ENCODE data around the gene ANKRD33B. TPM values are rescaled to one million over a fixed set of nuclear protein-coding genes. Genes with fewer than 3 reads are reported as not detected.

Gene ANKRD33B
- total RNA-seq, 1 experiment from 2014 or later = 10.9 TPM

DNA sequence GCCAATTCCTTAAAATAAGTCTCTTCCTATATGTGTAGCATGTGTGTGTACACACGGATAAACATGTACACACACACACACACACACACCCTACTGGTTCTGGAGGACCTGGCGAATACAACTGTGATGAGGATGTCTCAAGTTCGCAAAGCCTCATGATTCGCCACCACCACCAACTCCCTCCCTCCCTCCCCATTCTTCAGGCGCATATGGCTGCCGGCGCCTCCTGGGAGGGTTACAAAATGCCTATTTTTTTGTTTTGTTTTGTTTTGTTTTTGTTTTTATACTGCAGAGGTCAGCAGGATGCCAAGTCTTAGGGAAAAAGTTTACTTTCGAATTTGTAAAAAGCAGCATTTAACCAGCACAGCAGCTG lies 109.1 kb downstream of the ANKRD33B start (continued):
- TF ChIP-seq POLR2AphosphoS5 (IDR thresholded peaks at IDR 0.05; ENCODE audit: low read depth, low read length) (no peak), TCF7L2 (IDR thresholded peaks at IDR 0.05; ENCODE audit: borderline replicate concordance, extremely low read depth, insufficient read depth, insufficient read length) (no peak), POLR2A (IDR thresholded peaks at IDR 0.05; ENCODE audit: borderline replicate concordance, extremely low read depth, insufficient read depth, insufficient read length) (no peak)

DNA sequence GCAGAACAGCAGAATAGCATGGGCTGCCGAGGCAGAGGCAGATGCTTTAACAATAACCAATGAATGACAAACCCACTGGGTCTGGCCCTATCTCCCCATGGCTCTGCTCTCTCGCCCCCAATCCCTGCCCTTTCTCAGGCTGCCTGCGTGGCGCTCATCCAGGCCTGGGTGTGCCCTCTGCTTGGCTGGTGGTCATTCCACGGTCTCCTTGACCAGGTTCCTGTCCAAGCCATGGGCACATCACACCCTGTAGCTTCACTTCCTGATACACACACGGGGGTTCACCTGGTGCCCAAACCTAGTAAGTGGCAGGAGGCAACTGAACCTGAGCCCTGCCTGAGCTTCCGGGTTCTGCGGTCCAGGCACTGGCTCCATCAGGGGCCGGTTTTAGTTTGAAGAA lies 109.5 kb downstream of the ANKRD33B start:
- Histone ChIP-seq H3K9ac (ENCODE audit: low read length) (no peak overlapping the region), H3K79me2 (ENCODE audit: insufficient read depth, low read length) (no peaks in the 10 kb centered on the region), H3K9me2 (ENCODE audit: insufficient read depth) (no peaks in the 10 kb centered on the region), H3K36me3 (ENCODE audit: control insufficient read depth in 1 of 2, insufficient read depth in 2 of 2, low read length in 2 of 2) (no peaks in the 10 kb centered on the region), H3K27me3 (ENCODE audit: insufficient read depth, low read length) (no peaks in the 10 kb centered on the region), H3K4me3 (replicated peaks in 1 of 2; ENCODE audit: low read depth in 1 of 2, low read length in 2 of 2) (no peak overlapping the region), H3K27ac (ENCODE audit: low read depth, low read length) (no peak overlapping the region), H3K4me2 (ENCODE audit: low read length) (no peak overlapping the region), H4K20me1 (ENCODE audit: insufficient read depth) (no peaks in the 10 kb centered on the region), H3K9me3 (ENCODE audit: control insufficient read depth in 1 of 2, insufficient read depth in 1 of 2, low read depth in 1 of 2, low read length in 2 of 2) (no peaks in the 10 kb centered on the region), H2AFZ (ENCODE audit: low read depth, low read length, poor library complexity, severe bottlenecking) (no peak overlapping the region), H3K4me1 (ENCODE audit: control insufficient read depth in 1 of 2, insufficient read depth in 2 of 2, low read length in 2 of 2) (peaks cover 0 to 8% of the 10 kb centered on the region in 2 experiments; a peak in 2 of 4 replicates)
- ChIA-PET POLR2A (no interaction called here), CTCF (no interaction called here), RAD21 (ENCODE audit: low non-redundant PET in 1 of 2, low total read pairs in 2 of 2, uncharacterized antibody in 2 of 2, unreplicated experiment in 2 of 2) (no interaction called here)
- BruUV-seq (replicated peaks) = no TSS peak
- intact Hi-C loops (cut with micrococcal nuclease) = no loop called here
- no peak for ATAC-seq
- TF ChIP-seq EZH2 (IDR thresholded peaks at IDR 0.05) (no peak), EGR1 (IDR thresholded peaks at IDR 0.05; ENCODE audit: low read depth) (no peak), CEBPB (IDR thresholded peaks at IDR 0.05; ENCODE audit: low read depth) (no peak), SRF (IDR thresholded peaks at IDR 0.05; ENCODE audit: low read depth) (no peak), ZFX (IDR thresholded peaks at IDR 0.05) (no peak), ZNF274 (IDR thresholded peaks at IDR 0.05; ENCODE audit: low read depth, low read length) (no peak), SIN3A (IDR thresholded peaks at IDR 0.05; ENCODE audit: low read depth) (no peak), JUND (IDR thresholded peaks at IDR 0.05) (no peak), YY1 (IDR thresholded peaks at IDR 0.05; ENCODE audit: extremely low read depth, insufficient replicate concordance, low read depth, low read length) (no peak), SP1 (IDR thresholded peaks at IDR 0.05; ENCODE audit: low read depth) (no peak)
- TF ChIP-seq, protein P1, sequence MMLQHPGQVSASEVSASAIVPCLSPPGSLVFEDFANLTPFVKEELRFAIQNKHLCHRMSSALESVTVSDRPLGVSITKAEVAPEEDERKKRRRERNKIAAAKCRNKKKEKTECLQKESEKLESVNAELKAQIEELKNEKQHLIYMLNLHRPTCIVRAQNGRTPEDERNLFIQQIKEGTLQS (IDR thresholded peaks at IDR 0.05) = no peak
- TF ChIP-seq, protein P2, sequence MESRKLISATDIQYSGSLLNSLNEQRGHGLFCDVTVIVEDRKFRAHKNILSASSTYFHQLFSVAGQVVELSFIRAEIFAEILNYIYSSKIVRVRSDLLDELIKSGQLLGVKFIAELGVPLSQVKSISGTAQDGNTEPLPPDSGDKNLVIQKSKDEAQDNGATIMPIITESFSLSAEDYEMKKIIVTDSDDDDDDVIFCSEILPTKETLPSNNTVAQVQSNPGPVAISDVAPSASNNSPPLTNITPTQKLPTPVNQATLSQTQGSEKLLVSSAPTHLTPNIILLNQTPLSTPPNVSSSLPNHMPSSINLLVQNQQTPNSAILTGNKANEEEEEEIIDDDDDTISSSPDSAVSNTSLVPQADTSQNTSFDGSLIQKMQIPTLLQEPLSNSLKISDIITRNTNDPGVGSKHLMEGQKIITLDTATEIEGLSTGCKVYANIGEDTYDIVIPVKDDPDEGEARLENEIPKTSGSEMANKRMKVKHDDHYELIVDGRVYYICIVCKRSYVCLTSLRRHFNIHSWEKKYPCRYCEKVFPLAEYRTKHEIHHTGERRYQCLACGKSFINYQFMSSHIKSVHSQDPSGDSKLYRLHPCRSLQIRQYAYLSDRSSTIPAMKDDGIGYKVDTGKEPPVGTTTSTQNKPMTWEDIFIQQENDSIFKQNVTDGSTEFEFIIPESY (IDR thresholded peaks at IDR 0.05; ENCODE audit: extremely low read depth, insufficient replicate concordance, low read length) = no peak
- TF ChIP-seq, protein P3, sequence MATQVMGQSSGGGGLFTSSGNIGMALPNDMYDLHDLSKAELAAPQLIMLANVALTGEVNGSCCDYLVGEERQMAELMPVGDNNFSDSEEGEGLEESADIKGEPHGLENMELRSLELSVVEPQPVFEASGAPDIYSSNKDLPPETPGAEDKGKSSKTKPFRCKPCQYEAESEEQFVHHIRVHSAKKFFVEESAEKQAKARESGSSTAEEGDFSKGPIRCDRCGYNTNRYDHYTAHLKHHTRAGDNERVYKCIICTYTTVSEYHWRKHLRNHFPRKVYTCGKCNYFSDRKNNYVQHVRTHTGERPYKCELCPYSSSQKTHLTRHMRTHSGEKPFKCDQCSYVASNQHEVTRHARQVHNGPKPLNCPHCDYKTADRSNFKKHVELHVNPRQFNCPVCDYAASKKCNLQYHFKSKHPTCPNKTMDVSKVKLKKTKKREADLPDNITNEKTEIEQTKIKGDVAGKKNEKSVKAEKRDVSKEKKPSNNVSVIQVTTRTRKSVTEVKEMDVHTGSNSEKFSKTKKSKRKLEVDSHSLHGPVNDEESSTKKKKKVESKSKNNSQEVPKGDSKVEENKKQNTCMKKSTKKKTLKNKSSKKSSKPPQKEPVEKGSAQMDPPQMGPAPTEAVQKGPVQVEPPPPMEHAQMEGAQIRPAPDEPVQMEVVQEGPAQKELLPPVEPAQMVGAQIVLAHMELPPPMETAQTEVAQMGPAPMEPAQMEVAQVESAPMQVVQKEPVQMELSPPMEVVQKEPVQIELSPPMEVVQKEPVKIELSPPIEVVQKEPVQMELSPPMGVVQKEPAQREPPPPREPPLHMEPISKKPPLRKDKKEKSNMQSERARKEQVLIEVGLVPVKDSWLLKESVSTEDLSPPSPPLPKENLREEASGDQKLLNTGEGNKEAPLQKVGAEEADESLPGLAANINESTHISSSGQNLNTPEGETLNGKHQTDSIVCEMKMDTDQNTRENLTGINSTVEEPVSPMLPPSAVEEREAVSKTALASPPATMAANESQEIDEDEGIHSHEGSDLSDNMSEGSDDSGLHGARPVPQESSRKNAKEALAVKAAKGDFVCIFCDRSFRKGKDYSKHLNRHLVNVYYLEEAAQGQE (IDR thresholded peaks at IDR 0.05; ENCODE audit: low read depth) = no peak
- no peak for DNase-seq (ENCODE audit: low read depth, low spot score)

All from HCT116 (cell line).